ENCODE data around the gene FAXDC2.

Gene FAXDC2

GRCh38 chr5:154878642-154879335 is 28.4 kb upstream of the FAXDC2 start:
- Mint-ChIP-seq H3K36me3 (ENCODE audit: low read depth) (peaks cover 83% of the 10 kb centered on the region), H3K4me3 (no peak overlapping the region), H3K27me3 (ENCODE audit: low read depth, poor library complexity) (peaks cover 4% of the 10 kb centered on the region), H3K4me1 (no peaks in the 10 kb centered on the region), H3K27ac (peak overlapping the region; percentile 35), H3K9me3 (peaks cover 22% of the 10 kb centered on the region)
- TF ChIP-seq, protein P1, sequence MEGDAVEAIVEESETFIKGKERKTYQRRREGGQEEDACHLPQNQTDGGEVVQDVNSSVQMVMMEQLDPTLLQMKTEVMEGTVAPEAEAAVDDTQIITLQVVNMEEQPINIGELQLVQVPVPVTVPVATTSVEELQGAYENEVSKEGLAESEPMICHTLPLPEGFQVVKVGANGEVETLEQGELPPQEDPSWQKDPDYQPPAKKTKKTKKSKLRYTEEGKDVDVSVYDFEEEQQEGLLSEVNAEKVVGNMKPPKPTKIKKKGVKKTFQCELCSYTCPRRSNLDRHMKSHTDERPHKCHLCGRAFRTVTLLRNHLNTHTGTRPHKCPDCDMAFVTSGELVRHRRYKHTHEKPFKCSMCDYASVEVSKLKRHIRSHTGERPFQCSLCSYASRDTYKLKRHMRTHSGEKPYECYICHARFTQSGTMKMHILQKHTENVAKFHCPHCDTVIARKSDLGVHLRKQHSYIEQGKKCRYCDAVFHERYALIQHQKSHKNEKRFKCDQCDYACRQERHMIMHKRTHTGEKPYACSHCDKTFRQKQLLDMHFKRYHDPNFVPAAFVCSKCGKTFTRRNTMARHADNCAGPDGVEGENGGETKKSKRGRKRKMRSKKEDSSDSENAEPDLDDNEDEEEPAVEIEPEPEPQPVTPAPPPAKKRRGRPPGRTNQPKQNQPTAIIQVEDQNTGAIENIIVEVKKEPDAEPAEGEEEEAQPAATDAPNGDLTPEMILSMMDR (IDR thresholded peaks at IDR 0.05): no peak
- no peak for DNase-seq

- no peak overlapping the region for H3K27ac Mint-ChIP-seq
- no peak for DNase-seq
- no peaks in the 10 kb centered on the region for H3K4me1 Mint-ChIP-seq
- TF ChIP-seq, protein P1 (IDR thresholded peaks at IDR 0.05): no peak
- peaks cover 11% of the 10 kb centered on the region for H3K9me3 Mint-ChIP-seq
- no peak overlapping the region for H3K4me3 Mint-ChIP-seq
- H3K36me3 Mint-ChIP-seq (ENCODE audit: low read depth): peaks cover 74% of the 10 kb centered on the region
- no peaks in the 10 kb centered on the region for H3K27me3 Mint-ChIP-seq (ENCODE audit: low read depth, poor library complexity)
These were observed 23.5 kb upstream of the FAXDC2 start for GRCh38 chr5:154873791-154874331.

DNA sequence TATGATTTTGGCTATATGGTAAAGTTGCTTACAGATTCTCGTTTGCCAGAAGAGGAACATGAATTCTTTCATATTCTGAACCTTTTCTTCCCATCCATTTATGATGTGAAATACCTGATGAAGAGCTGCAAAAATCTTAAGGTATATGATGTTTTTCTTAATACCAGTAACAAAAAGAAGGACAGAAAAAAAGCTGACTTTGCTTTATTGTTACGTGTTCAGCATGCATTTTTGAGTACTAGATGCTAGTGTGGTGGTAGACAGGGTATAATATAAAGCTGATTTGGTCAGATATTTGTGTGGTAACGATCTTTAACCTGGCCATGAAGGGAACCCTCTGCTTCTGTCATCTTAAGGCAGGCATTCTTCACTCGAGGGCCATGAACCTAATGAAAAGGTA is 21.3 kb upstream of the FAXDC2 start:
- no peak overlapping the region for H3K27ac Mint-ChIP-seq
- no peaks in the 10 kb centered on the region for H3K27me3 Mint-ChIP-seq (ENCODE audit: low read depth, poor library complexity)
- H3K4me3 Mint-ChIP-seq: no peak overlapping the region
- no peaks in the 10 kb centered on the region for H3K9me3 Mint-ChIP-seq
- no peak for DNase-seq
- TF ChIP-seq, protein P1 (IDR thresholded peaks at IDR 0.05): no peak
- H3K4me1 Mint-ChIP-seq: no peaks in the 10 kb centered on the region
- H3K36me3 Mint-ChIP-seq (ENCODE audit: low read depth): peaks cover 73% of the 10 kb centered on the region

DNA sequence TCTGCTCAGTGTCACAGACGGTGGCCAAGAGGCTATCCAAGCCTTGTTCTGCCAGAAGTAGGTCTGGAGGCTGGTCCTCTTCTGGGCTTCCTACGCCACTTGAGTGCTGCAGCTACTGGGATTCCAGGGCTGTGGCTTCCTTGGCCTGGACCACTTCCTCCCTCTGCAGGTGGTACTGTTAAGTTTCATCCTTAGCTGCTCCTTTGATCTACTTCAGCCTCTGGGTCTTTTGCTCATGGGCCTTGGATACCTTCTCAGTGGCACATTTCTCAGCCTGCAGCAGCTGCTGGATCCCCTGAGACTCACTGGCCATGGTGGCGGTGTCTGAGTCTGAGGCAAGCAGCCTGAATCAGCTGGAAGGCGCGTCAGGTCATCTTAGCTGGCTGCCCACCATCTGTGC is 18.3 kb upstream of the FAXDC2 start:
- TF ChIP-seq, protein P1 (IDR thresholded peaks at IDR 0.05): peak; percentile 12
- H3K9me3 Mint-ChIP-seq: no peaks in the 10 kb centered on the region
- no peak for DNase-seq
- no peaks in the 10 kb centered on the region for H3K4me1 Mint-ChIP-seq
- peaks cover 74% of the 10 kb centered on the region for H3K36me3 Mint-ChIP-seq (ENCODE audit: low read depth)
- no peak overlapping the region for H3K4me3 Mint-ChIP-seq
- peak overlapping the region; percentile 5 for H3K27ac Mint-ChIP-seq
- H3K27me3 Mint-ChIP-seq (ENCODE audit: low read depth, poor library complexity): no peaks in the 10 kb centered on the region

DNA sequence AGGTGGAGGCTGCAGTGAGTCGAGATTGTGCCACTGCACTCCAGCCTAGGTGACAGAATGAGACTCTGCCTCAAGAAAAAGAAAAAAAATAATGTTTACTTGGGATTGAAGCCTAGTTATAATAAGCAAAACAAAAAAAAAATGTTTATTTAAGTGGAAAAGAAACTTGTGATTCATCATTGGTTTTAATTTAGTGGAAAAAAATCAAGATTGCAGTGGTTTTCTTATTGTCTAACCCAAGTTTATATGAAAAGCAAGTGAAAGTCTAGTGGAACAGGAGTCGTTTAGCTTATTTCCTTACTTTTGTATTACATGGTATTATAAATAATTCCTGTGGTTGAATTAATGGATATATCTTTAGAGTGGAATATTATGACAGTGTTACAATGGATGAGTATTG is 16.4 kb upstream of the FAXDC2 start:
- H3K4me3 Mint-ChIP-seq: no peak overlapping the region
- peaks cover 12% of the 10 kb centered on the region for H3K4me1 Mint-ChIP-seq
- no peaks in the 10 kb centered on the region for H3K9me3 Mint-ChIP-seq
- H3K36me3 Mint-ChIP-seq (ENCODE audit: low read depth): peaks cover 74% of the 10 kb centered on the region
- no peak overlapping the region for H3K27ac Mint-ChIP-seq
- TF ChIP-seq, protein P1 (IDR thresholded peaks at IDR 0.05): no peak
- no peak for DNase-seq
- H3K27me3 Mint-ChIP-seq (ENCODE audit: low read depth, poor library complexity): no peaks in the 10 kb centered on the region
